ACHN (cell line): Measurements from ENCODE around the gene CYP27C1.
"Not testable (repeated sequence)": the region's sequence is repeated elsewhere in the genome, so short reads cannot be mapped to it uniquely, and the experiment has no call there.

Experiments used
- DNase-seq: peaks from one replicate; pipeline ENCODE4 v3.0.0-alpha.2; 2015
- in situ Hi-C: cut with HindIII; loops from 2 replicates; pipeline ENCODE4 v1.10.0; 2017; ENCODE audit warnings: low sequenced_read_pairs, low pct_ligation_motif_present, low pct_unique_long_range_greater_than_20kb

CYP27C1 gene, protein sequence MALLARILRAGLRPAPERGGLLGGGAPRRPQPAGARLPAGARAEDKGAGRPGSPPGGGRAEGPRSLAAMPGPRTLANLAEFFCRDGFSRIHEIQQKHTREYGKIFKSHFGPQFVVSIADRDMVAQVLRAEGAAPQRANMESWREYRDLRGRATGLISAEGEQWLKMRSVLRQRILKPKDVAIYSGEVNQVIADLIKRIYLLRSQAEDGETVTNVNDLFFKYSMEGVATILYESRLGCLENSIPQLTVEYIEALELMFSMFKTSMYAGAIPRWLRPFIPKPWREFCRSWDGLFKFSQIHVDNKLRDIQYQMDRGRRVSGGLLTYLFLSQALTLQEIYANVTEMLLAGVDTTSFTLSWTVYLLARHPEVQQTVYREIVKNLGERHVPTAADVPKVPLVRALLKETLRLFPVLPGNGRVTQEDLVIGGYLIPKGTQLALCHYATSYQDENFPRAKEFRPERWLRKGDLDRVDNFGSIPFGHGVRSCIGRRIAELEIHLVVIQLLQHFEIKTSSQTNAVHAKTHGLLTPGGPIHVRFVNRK

DNA sequence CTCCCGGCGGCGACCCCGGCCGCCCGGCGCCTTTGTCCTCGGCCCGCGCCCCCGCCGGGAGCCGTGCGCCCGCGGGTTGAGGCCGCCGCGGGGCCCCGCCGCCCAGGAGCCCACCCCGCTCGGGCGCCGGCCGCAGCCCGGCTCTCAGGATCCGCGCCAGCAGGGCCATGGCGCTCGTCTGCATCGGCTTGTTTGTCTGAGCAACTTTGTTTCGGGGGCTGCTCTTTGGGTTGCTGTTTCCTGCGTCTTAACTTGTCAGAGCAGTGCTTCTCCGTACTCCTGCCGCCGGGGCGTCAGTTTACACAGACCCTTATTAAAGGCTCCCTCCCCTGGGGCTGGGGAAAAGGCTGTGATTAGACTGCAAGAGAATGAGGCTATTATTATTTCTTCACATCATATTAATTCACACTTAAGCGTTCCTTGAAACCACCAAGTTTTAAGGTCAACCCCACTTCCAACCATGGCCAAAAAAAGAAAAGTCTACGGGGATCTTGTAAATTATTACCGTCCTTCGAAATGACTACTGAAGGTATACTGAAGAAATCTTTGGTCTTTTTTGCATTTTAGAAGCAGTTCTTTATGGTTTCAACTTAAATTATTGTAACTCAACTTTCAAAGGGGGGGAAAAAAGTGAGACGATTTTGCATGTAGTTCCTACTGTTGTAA lies at the start of gene CYP27C1:
TSS of gene CYP27C1 (minus strand) at position 198 of the 666 bp plus-strand sequence. CDS start at position 169, 29 bp downstream.
- DNase-seq: no peak

DNA sequence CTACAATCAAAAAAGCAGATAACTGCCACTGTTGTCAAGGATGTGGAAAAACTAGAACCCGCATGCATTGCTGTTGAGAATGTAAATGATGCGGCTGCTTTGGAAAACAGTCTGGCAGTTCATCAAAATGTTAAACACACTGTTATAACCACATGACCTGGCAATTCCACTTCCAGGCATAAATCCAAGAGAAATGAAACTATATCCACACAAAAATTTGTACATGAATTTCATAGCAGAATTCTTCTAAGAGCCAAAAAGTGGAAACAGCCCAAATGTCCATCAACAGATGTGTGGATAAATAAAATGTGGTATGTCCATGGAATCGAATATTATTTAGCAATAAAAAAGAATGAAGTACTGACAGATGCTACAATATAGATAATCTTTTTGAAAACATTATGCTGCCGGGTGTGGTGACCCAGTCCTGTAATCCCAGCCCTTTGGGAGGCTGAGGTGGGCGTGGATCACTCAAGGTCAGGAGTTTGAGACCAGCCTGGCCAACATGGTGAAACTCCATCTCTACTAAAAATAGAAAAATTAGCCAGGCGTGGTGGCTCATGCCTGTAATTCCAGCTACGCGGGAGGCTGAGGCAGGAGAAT lies 41.8 kb upstream of the CYP27C1 start:
- in situ Hi-C loops: no loop called here
- no peak for DNase-seq

More for the DNA sequence above, at the start of gene CYP27C1:
- in situ Hi-C loops: no loop called here

- no peak for DNase-seq
- in situ Hi-C loops: no loop called here
These were observed 39.3 kb upstream of the CYP27C1 start for GRCh38 chr2:127259355-127259754.

DNA sequence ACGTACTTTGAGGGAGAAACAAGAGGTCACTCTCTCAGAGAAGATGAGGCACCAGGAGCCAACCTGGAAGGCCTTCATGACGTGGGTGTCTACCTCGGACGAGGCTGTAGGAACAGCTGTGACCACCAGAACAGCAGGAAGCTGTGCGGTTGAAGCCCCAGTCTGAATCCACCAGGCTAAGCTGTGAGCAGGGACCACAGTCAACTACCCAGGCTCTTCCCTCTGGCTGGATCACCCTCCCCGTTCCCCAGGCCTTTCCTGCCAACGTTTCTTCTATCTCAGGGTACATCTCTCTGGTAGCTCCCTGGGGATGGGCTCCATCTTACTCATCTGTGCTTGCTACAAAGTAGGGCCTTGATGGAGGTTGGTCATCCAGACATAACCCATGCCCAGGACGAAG lies 36.8 kb upstream of the CYP27C1 start:
- in situ Hi-C loops: no loop called here
- DNase-seq: no peak

DNA sequence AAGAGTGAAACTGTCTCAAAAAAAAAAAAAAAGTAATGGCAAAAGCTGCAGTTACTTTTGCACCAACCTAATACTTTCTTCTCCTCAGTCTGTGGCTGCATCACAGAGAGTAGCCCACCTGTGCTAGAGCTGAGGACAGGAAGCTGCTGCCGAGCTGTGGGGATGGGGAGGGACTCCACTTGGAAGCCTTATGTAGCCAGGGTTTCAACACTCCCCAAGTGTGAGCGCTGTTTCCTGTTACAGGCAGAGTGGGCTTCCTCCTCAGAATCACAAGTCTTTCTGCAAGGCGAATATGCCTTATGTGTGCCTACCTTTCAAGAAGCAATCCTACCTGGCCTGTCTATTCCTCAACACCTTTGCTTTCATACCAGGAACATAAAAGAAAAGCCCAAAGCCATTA lies 36.3 kb upstream of the CYP27C1 start:
- in situ Hi-C loops: no loop called here
- DNase-seq: no peak

DNA sequence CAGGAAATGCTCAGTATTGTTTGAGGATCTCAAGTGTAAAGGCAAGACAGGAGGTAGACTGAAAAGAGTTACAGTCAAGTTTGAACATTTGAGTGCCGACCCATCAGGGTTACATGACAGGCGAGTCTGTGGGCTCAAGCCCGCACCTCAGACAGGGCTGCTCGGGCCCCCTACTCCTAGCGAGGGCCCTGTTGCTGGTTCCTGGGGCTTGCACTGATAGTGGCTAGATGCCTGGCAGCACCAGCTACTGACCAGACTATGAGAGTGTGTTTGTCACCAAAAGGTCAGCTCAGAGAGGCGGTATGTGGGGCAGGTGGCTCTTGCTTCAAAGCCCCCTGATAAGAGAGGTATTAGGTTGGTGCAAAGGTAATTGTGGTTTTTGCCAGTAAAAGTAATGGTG lies 35.6 kb upstream of the CYP27C1 start:
- in situ Hi-C loops: no loop called here

DNA sequence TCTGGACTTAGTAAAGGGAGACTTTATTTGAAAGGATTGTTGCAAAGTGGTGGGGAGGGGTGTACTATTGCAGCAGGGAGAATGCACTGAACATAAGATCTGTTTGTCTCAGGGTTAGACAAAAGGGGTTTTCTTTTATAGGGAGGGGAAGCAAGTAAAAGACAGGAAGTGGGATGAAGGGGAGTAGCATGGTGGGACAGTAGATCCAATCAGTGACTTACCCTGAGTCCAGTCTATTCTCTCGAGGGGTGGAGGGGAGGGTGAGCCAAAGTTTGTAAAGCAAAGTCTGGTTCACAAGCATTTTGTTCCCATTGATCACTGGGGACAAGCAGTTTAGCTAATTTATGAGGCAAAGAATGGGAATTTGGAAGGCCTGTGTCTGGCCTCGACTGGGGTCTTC lies 35.0 kb upstream of the CYP27C1 start:
- in situ Hi-C loops: no loop called here
- no peak for DNase-seq

More for the DNA sequence above, 35.6 kb upstream of the CYP27C1 start:
- no peak for DNase-seq

- DNase-seq: no peak
- in situ Hi-C loops: no loop called here
These were observed 34.4 kb upstream of the CYP27C1 start for GRCh38 chr2:127254386-127254981.

DNA sequence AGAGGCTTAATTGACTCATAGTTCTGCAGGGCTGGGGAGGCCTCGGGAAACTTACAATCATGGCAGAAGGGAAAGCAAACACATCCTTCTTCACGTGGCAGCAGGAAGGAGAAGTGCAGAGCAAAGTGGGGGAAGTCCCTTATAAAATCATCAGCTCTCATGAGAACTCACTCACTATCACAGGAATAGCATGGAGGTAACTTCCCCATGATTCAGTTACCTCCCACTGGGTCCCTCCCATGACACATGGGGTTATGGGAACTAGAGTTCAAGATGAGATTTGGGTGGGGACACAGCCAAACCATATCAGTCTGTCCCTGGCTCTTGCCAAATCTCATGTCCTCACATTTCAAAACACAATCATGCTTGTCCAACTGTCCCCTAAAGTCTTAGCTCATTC lies 21.1 kb upstream of the CYP27C1 start:
- DNase-seq, in situ Hi-C loops: not testable (repeated sequence)

GRCh38 chr2:127239395-127239794 lies 19.3 kb upstream of the CYP27C1 start:
- DNase-seq: no peak
- in situ Hi-C loops: no loop called here

DNA sequence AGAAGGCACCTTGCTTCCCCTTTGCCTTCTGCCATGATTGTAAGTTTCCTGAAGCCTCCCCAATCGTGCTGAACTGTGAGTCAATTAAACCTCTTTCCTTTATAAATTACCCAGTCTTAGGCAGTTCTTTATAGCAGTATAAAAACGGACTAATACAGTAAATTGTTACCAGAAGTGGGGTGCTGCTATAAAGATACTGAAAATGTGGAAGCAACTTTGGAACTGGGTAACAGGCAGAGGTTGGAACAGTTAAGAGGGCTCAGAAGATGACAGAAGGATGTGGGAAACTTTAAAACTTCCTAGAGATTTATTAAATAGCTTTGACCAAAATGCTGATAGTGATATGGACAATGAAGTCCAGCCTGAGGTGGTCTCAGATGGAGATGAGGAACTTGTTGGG lies 17.7 kb upstream of the CYP27C1 start:
- DNase-seq: not testable (repeated sequence)

DNA sequence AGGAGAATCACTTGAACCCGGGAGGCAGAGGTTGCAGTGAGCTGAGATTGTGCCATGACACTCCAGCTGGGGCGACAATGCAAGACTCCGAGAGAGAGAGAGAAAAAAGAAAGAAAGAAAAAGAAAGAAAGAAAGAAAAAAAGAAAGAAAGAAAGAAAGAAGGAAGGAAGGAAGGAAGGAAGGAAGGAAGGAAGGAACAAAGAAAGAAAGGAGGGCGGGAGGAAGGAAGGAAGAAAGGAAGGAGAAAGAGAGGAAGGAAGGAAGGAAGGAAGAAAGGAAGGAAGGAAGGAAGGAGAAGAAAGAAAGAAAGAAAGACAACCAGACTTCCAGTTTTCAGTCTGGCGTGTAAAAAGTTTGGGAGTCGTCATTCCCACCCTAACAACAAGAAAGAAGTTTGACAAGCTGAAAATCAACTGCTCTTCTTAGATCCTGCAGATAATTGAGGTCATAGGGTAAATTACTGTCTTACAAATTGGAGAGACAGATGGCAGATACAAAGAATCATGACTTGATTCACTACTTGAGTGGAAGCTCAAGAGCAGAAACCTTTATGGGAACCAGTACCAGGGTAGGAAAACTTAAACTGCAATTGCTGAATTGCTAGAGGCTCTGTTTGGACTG lies 15.1 kb upstream of the CYP27C1 start:
- no peak for DNase-seq
- in situ Hi-C loops: no loop called here

More for the DNA sequence above, 17.7 kb upstream of the CYP27C1 start:
- in situ Hi-C loops: not testable (repeated sequence)

DNA sequence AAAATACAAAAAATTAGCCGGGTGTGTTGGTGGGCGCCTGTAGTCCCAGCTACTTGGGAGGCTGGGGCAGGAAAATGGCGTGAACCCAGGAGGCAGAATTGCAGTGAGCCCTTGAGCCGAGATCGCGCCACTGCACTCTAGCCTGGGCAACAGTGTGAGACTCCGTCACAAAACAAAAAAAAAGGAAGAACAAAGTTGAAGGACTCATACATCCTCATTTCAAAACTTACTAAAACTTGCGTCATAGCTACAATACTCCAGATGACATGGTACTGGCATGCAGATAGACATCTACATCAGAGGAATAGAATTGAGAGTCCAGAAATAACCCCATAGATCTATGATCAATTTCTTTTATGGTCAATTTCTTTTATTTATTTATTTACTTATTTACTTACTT lies 13.6 kb upstream of the CYP27C1 start:
- no peak for DNase-seq
- in situ Hi-C loops: no loop called here

DNA sequence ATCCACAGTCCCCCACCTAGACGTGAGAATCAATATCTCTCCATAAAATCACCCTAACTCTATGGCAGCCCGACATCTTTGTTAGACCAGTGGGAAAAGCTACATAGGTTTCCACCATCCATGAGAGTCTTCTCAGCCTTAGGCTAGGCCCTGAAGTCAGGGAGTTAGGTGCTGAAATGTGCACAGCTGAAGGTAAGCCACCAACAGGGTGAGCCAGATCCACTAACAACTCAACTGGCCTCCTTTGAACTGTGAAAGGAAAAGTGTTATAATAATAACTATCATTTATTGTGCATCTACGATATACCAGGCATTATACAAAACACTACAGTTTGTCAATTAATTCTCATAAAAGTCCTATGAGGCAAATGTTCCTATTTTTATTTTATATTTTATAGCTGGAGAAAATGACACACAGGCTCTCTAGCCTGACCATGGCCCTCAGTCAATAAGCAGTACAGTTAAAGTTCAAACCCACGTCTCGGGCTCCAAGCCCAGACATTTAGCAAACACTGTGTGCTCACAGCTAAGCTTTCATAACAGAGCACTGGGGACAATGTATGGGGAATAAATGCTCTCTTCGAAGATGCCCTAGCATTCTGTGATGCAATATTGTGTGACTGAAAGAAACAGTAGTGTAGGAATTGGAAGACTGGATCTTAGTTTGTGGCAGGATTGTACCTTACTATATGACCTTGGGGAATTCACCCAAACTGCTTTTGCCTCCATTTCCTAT lies 11.2 kb upstream of the CYP27C1 start:
- no peak for DNase-seq
- in situ Hi-C loops: no loop called here

DNA sequence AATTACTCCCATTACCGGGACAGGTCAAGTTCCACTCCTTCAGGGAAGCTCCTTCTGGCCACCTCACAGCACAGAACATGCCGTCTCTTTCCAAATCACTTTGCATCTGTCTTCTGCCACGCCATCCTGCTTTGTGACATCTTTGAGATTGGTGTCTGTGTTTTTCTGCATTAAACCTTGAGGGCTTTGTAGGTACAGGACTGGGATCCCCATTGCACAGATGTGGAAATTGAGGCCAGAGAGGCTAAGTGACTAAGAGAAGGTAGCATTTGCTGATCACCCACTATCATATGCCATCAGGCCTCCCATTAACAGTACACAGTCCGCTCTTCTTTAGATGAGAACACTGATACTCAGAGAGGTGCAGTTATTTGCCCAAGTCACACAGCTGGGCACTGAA lies 9.5 kb upstream of the CYP27C1 start:
- DNase-seq: no peak
- in situ Hi-C loops: no loop called here

DNA sequence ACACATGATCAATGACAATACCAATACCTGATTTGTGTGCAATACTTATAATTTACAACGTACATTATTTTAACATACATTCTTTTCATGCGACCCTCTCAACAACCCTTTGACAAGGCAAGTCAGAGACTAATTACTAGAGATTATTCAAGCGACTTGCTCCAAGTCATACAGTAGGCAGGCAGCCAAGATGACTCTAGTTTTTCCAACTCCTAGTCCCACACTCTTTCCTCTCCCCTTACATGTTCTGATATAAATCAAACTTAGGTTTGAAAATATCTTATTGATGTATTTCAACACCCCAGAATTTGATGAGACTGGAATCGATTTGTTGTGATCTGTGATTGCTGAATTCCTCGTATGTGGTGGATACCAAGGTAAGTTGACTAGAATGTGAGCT lies 8.0 kb upstream of the CYP27C1 start:
- in situ Hi-C loops: no loop called here
- DNase-seq: no peak

- in situ Hi-C loops, DNase-seq: not testable (repeated sequence)
These were observed 7.2 kb upstream of the CYP27C1 start for GRCh38 chr2:127227264-127227660.
